ENCODE measurements around the gene EDC3. TPM values are rescaled to one million over a fixed set of nuclear protein-coding genes. Genes with fewer than 3 reads are reported as not detected.

Gene EDC3
- total RNA-seq, 2 experiments from 2014 or later = 54.3 to 55.7 TPM

GRCh38 chr15:74648051-74648842 lies 47.6 kb downstream of the EDC3 start:
- peaks cover 6% of the 10 kb centered on the region for H3K4me1 Mint-ChIP-seq
- H3K27ac Mint-ChIP-seq = no peak overlapping the region
- DNase-seq = no peak
- H3K36me3 Mint-ChIP-seq = peaks cover 5% of the 10 kb centered on the region
- no peaks in the 10 kb centered on the region for H3K27me3 Mint-ChIP-seq
- no peak overlapping the region for H3K4me3 Mint-ChIP-seq
- no peaks in the 10 kb centered on the region for H3K9me3 Mint-ChIP-seq

DNA sequence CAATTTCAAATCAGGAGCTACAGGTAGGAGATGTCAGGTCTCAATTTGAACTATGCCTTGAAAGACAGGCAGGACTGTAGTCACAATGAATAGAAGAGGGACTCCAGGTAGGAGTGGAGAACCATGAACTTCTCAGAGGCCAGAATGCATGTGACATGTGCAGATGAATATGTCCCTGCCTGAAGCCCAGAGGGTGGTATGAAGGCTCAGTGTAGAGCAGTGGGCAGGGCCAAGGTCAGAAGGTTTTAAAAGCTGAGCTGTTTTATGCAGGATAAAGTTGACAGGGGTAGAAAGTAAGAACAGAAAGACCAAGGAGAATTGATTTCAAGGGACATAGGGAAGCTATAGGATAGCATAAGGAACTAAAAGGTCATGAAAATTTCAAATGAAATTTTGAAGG lies 49.3 kb downstream of the EDC3 start:
- peaks cover 12% of the 10 kb centered on the region for H3K4me1 Mint-ChIP-seq
- H3K4me3 Mint-ChIP-seq = no peak overlapping the region
- DNase-seq = no peak
- no peaks in the 10 kb centered on the region for H3K9me3 Mint-ChIP-seq
- peaks cover 2% of the 10 kb centered on the region for H3K36me3 Mint-ChIP-seq
- no peak overlapping the region for H3K27ac Mint-ChIP-seq
- no peaks in the 10 kb centered on the region for H3K27me3 Mint-ChIP-seq

GRCh38 chr15:74643665-74644204 lies 52.1 kb downstream of the EDC3 start:
- Mint-ChIP-seq H3K27ac (no peak overlapping the region), H3K4me3 (no peak overlapping the region), H3K27me3 (no peaks in the 10 kb centered on the region), H3K36me3 (peaks cover 5% of the 10 kb centered on the region), H3K4me1 (peaks cover 18% of the 10 kb centered on the region), H3K9me3 (no peaks in the 10 kb centered on the region)
- DNase-seq = no peak

GRCh38 chr15:74642734-74643664 lies 52.8 kb downstream of the EDC3 start:
- no peak overlapping the region for H3K27ac Mint-ChIP-seq
- no peaks in the 10 kb centered on the region for H3K27me3 Mint-ChIP-seq
- H3K36me3 Mint-ChIP-seq = peaks cover 9% of the 10 kb centered on the region
- peaks cover 16% of the 10 kb centered on the region for H3K4me1 Mint-ChIP-seq
- H3K9me3 Mint-ChIP-seq = no peaks in the 10 kb centered on the region
- no peak overlapping the region for H3K4me3 Mint-ChIP-seq
- DNase-seq = no peak

DNA sequence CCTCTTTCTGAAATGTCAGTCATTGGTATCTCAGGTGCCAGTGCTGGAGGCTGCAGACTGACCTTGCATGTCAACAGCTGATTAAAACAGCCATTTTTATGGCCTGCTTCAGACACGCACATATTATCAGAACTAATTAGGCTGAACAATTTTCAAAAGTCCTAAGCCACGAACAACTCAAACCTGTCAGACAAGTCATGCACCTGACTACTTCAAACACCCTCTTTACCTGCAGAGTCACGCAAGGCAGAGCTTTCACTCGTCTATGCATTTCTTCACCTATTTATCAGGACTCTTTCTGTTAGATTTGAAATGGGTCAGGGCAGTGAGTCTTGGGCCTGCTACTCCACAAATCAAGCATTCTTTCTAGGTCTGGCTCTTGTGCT lies 53.5 kb downstream of the EDC3 start:
- H3K4me3 Mint-ChIP-seq = no peak overlapping the region
- H3K36me3 Mint-ChIP-seq = peaks cover 10% of the 10 kb centered on the region
- DNase-seq = no peak
- H3K9me3 Mint-ChIP-seq = no peaks in the 10 kb centered on the region
- H3K27ac Mint-ChIP-seq = no peak overlapping the region
- H3K4me1 Mint-ChIP-seq = peaks cover 16% of the 10 kb centered on the region
- H3K27me3 Mint-ChIP-seq = no peaks in the 10 kb centered on the region

- H3K27ac Mint-ChIP-seq = peak overlapping the region; percentile 3
- no peaks in the 10 kb centered on the region for H3K27me3 Mint-ChIP-seq
- peaks cover 10% of the 10 kb centered on the region for H3K36me3 Mint-ChIP-seq
- no peaks in the 10 kb centered on the region for H3K9me3 Mint-ChIP-seq
- DNase-seq = no peak
- H3K4me3 Mint-ChIP-seq = no peak overlapping the region
- H3K4me1 Mint-ChIP-seq = peaks cover 17% of the 10 kb centered on the region
Measured at GRCh38 chr15:74641151-74641550, 54.7 kb downstream of the EDC3 start.

DNA sequence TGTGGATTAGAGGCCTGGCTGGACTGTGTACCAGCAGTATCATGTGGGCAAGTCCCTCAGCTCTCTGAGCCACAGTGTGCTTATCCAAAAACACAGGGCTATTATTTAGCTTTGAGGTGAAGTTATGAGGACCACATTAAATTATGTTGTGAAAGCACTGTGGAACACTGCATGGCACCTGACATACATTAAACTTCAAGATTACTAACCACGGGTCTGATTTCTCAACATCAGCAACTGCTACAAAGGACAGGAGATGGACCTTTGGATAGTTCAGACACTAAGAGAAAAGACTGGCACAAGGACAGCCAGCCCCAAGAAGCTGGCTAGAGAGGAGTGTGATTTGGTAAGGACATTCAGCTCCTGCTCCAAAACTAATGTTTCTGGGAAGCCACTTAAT lies 58.8 kb downstream of the EDC3 start:
- Mint-ChIP-seq H3K27ac (no peak overlapping the region), H3K4me3 (no peak overlapping the region), H3K27me3 (no peaks in the 10 kb centered on the region), H3K4me1 (peaks cover 12% of the 10 kb centered on the region), H3K36me3 (peaks cover 16% of the 10 kb centered on the region), H3K9me3 (no peaks in the 10 kb centered on the region)
- no peak for DNase-seq

DNA sequence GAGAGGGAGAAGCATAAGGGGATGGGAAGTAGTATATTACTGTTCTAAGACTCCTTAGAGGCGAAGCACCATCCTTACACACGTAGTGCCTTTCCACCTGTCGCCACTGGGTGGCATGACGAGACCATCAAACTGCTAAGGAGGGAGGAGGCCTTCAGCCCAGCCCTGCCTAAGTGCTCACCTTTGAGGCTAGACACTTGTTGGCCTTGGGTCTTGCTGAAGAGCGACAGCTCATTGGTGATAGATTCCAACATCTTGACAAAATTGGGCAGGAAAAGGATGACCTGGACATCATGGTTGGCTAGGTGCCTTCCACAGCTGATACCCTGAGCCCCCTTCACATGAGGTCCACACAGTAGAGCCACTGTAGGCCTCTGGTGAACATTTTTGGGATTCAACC lies 60.6 kb downstream of the EDC3 start:
- H3K4me1 Mint-ChIP-seq = peaks cover 2% of the 10 kb centered on the region
- H3K36me3 Mint-ChIP-seq = peaks cover 16% of the 10 kb centered on the region
- no peaks in the 10 kb centered on the region for H3K9me3 Mint-ChIP-seq
- H3K27ac Mint-ChIP-seq = no peak overlapping the region
- no peaks in the 10 kb centered on the region for H3K27me3 Mint-ChIP-seq
- DNase-seq = peak; percentile 71
- H3K4me3 Mint-ChIP-seq = no peak overlapping the region

GRCh38 chr15:74633781-74634180 lies 62.0 kb downstream of the EDC3 start:
- no peaks in the 10 kb centered on the region for H3K9me3 Mint-ChIP-seq
- no peaks in the 10 kb centered on the region for H3K27me3 Mint-ChIP-seq
- no peak overlapping the region for H3K4me3 Mint-ChIP-seq
- peaks cover 12% of the 10 kb centered on the region for H3K36me3 Mint-ChIP-seq
- H3K4me1 Mint-ChIP-seq = peaks cover 2% of the 10 kb centered on the region
- no peak for DNase-seq
- H3K27ac Mint-ChIP-seq = no peak overlapping the region

DNA sequence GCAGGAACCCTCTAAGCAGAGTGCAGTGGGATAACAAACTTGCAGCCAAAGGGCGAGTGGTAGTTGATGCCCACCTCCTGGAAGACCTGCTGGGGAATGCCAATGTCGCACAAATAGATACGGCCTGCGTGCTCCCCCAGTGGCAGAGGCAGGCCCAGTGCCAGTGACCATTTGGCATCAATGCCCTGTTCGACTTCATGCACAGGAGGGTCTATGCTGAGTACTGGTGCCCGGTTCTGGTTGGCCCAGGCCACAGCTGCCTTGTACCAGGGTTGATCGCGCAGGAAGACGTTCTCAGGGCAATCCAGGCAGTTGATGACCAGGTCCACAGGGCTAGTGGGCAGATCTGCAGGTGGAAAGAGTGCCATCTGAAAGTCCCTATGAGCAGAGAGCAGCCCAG lies 63.2 kb downstream of the EDC3 start:
- Mint-ChIP-seq H3K27me3 (no peaks in the 10 kb centered on the region), H3K4me1 (peaks cover 6% of the 10 kb centered on the region), H3K27ac (no peak overlapping the region), H3K4me3 (no peak overlapping the region), H3K9me3 (no peaks in the 10 kb centered on the region), H3K36me3 (peaks cover 11% of the 10 kb centered on the region)
- no peak for DNase-seq

DNA sequence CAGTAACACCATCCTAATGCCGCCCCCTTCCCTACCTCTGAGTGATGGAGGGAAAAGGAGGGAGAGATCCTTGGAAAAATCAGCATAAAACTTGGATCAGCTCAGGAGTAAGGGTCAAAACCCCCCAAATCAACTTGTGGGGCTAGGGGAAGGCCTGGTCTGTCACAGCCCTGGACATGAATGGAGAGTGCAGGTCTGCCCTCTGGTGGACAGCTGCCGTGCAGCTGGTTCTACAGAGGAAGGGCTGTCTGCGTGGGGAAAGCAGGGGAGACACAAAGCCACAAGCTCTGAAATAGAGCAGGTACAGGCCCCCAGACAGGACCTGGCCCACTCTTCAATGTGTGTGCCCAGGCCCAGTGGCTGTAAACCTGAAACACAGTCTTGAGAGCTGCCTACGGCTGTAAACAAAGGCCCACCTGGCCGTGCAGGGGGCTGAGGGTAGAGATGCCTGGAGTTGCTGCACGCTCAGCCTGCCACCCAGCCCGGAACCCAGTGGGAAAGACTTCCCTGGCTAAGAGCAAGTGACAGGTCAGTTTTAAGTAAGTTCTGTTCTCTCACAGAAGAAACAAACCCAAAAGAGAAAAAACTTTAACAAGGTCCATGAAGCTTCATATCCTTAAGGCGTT lies 63.8 kb downstream of the EDC3 start:
- Mint-ChIP-seq H3K4me1 (peaks cover 11% of the 10 kb centered on the region), H3K36me3 (peaks cover 14% of the 10 kb centered on the region), H3K27me3 (no peaks in the 10 kb centered on the region), H3K9me3 (no peaks in the 10 kb centered on the region), H3K4me3 (no peak overlapping the region), H3K27ac (peak overlapping the region; percentile 8)
- peak; percentile 61 for DNase-seq

DNA sequence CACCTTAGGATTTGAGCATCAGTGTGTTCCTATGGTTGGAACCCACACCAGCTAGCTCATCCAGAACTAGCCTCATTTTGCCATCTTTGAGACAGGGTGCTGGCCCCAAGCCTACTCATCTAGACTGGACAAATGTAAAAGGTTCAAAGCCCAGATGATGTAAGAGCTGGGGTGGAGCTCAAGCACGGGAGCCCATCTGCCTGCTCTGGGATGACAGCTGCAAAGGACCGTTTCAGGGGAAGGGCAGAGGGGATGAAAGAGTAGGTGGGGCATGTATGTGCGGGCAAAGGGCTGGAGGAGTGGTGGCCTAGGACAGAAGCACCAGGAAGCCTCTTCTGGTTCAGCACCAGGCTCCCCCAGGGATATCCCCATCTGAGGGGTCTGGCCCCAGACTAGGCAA lies 64.4 kb downstream of the EDC3 start:
- peaks cover 15% of the 10 kb centered on the region for H3K4me1 Mint-ChIP-seq
- H3K27me3 Mint-ChIP-seq = no peaks in the 10 kb centered on the region
- no peak for DNase-seq
- peak overlapping the region; percentile 10 for H3K27ac Mint-ChIP-seq
- peaks cover 14% of the 10 kb centered on the region for H3K36me3 Mint-ChIP-seq
- no peak overlapping the region for H3K4me3 Mint-ChIP-seq
- no peaks in the 10 kb centered on the region for H3K9me3 Mint-ChIP-seq

- no peaks in the 10 kb centered on the region for H3K27me3 Mint-ChIP-seq
- peak overlapping the region; percentile 10 for H3K27ac Mint-ChIP-seq
- H3K36me3 Mint-ChIP-seq = peaks cover 14% of the 10 kb centered on the region
- H3K4me3 Mint-ChIP-seq = no peak overlapping the region
- H3K4me1 Mint-ChIP-seq = peaks cover 19% of the 10 kb centered on the region
- no peaks in the 10 kb centered on the region for H3K9me3 Mint-ChIP-seq
- no peak for DNase-seq
Measured at GRCh38 chr15:74631087-74631385, 64.8 kb downstream of the EDC3 start.

DNA sequence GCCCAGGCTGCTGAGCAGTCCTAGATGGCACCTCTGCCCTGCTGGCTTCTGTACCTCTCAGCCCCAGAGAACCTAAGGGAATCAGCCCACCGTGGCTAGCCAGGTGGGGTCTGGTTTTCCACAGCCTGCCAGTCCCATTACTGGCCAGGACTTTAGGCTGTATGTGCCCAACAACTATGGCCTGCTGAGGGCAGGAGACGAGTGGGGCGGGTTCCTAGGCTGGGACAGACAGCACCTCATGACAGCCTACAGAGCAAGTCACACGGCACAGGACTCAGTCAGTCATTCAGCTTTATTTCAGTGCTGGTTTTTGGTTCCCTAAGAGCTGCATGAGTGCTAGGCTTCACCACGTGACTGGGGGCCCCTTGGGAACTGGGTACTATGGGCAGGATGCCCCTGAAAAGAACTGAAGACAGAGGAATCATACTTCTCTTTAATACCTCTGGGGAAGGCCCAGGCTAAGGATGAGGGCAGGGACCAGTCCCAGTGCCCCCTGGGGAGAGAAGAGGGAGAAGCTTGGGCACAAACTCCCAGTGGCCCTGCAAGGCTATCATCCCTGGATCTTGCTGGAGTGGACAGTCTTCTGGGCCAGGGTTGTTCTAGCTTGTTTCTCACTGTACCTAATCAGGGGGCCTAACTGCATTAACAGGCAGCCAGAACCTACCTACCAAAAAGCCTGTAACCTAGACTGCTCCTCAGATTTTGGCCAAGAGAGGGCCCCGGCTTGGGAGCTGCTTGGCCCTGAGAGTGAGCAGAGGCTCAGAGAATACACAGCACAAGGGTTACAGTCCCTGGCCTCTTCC lies 65.3 kb downstream of the EDC3 start:
- no peak for DNase-seq
- Mint-ChIP-seq H3K9me3 (no peaks in the 10 kb centered on the region), H3K27ac (peak overlapping the region; percentile 41), H3K27me3 (no peaks in the 10 kb centered on the region), H3K4me3 (no peak overlapping the region), H3K4me1 (peaks cover 24% of the 10 kb centered on the region), H3K36me3 (peaks cover 18% of the 10 kb centered on the region)
